ENCODE data around the gene NME7.
"Not testable (repeated sequence)": the region's sequence is repeated elsewhere in the genome, so short reads cannot be mapped to it uniquely, and the experiment has no call there.

The NME7 gene

GRCh38 chr1:169126335-169126734 is 241.3 kb downstream of the NME7 start:
- no peak for DNase-seq (ENCODE audit: low spot score)

- not testable (repeated sequence) for DNase-seq (ENCODE audit: low spot score)
These were observed 242.0 kb downstream of the NME7 start for GRCh38 chr1:169125597-169125996.

- no peak for DNase-seq (ENCODE audit: low spot score)
These were observed 243.1 kb downstream of the NME7 start for GRCh38 chr1:169124459-169124858.

GRCh38 chr1:169122976-169123375 is 244.6 kb downstream of the NME7 start:
- no peak for DNase-seq (ENCODE audit: low spot score)

GRCh38 chr1:169121146-169121923 is 246.3 kb downstream of the NME7 start:
- DNase-seq (ENCODE audit: low spot score) = no peak

- DNase-seq (ENCODE audit: low spot score) = no peak
These were observed 247.5 kb downstream of the NME7 start for GRCh38 chr1:169120066-169120465.

GRCh38 chr1:169119405-169119804 is 248.2 kb downstream of the NME7 start:
- DNase-seq (ENCODE audit: low spot score) = no peak

- DNase-seq (ENCODE audit: low spot score) = no peak
These were observed 249.4 kb downstream of the NME7 start for GRCh38 chr1:169118227-169118626.

GRCh38 chr1:169117599-169117998 is 250.0 kb downstream of the NME7 start:
- no peak for DNase-seq (ENCODE audit: low spot score)

GRCh38 chr1:169117014-169117413 is 250.6 kb downstream of the NME7 start:
- DNase-seq (ENCODE audit: low spot score) = no peak

GRCh38 chr1:169115891-169116585 is 251.6 kb downstream of the NME7 start:
- DNase-seq (ENCODE audit: low spot score) = no peak

- DNase-seq (ENCODE audit: low spot score) = no peak
These were observed 253.9 kb downstream of the NME7 start for GRCh38 chr1:169113613-169114119.

GRCh38 chr1:169112241-169112640 is 255.4 kb downstream of the NME7 start:
- no peak for DNase-seq (ENCODE audit: low spot score)

- DNase-seq (ENCODE audit: low spot score) = no peak
These were observed 256.1 kb downstream of the NME7 start for GRCh38 chr1:169111472-169111871.

GRCh38 chr1:169110689-169111447 is 256.7 kb downstream of the NME7 start:
- no peak for DNase-seq (ENCODE audit: low spot score)

- DNase-seq (ENCODE audit: low spot score) = no peak
These were observed 257.4 kb downstream of the NME7 start for GRCh38 chr1:169110236-169110635.

GRCh38 chr1:169109561-169110134 is 257.9 kb downstream of the NME7 start:
- no peak for DNase-seq (ENCODE audit: low spot score)

GRCh38 chr1:169108863-169109560 is 258.6 kb downstream of the NME7 start:
- DNase-seq (ENCODE audit: low spot score) = no peak

- DNase-seq (ENCODE audit: low spot score) = no peak
These were observed 259.4 kb downstream of the NME7 start for GRCh38 chr1:169108223-169108622.

GRCh38 chr1:169107603-169108208 is 259.9 kb downstream of the NME7 start:
- DNase-seq (ENCODE audit: low spot score) = no peak

Data from left forelimb (tissue), 1 donor.